HepG2 (cell line): ENCODE data around the gene TUFM. TPM values are rescaled to one million over a fixed set of nuclear protein-coding genes. Genes with fewer than 3 reads are reported as not detected.

ENCODE experiments used
- ARHGAP35 ChIP-seq: sonication (generic); formaldehyde crosslinking; IDR thresholded peaks from 2 replicates; pipeline ENCODE4 v1.9.0; 2022; ENCODE audit warnings: mild to moderate bottlenecking, inconsistent platforms, moderate library complexity, missing genetic modification reagents, borderline replicate concordance
- GFI1 ChIP-seq: sonication (generic); formaldehyde crosslinking; IDR thresholded peaks from 2 replicates; pipeline ENCODE4 v1.5.0; 2020; ENCODE audit warnings: missing genetic modification reagents, mild to moderate bottlenecking, borderline replicate concordance
- MZF1 ChIP-seq: sonication (generic); formaldehyde crosslinking; IDR thresholded peaks from 2 replicates; pipeline ENCODE4 v1.8.1; 2023; ENCODE audit warnings: mild to moderate bottlenecking, missing genetic modification reagents, borderline replicate concordance
- PHB2 ChIP-seq: fragments of 450-650 bp; IDR thresholded peaks from 2 replicates; pipeline ENCODE4 v1.6.1; 2018; ENCODE audit not compliant: partially characterized antibody
- ZC3H4 ChIP-seq: sonication (generic); formaldehyde crosslinking; IDR thresholded peaks from 2 replicates; pipeline ENCODE4 v1.4.0; 2020; ENCODE audit warnings: missing genetic modification reagents, borderline replicate concordance
- ZNF138 ChIP-seq: sonication (generic); formaldehyde crosslinking; IDR thresholded peaks from 2 replicates; pipeline ENCODE4 v1.5.0; 2020; ENCODE audit warnings: mild to moderate bottlenecking, low read depth, missing genetic modification reagents
- ZNF234 ChIP-seq: sonication (generic); formaldehyde crosslinking; conservative IDR thresholded peaks from 2 replicates; pipeline ENCODE4 v1.5.1; 2020; ENCODE audit warnings: mild to moderate bottlenecking, missing genetic modification reagents
- ZNF572 ChIP-seq: sonication (generic); formaldehyde crosslinking; IDR thresholded peaks from 2 replicates; pipeline ENCODE4 v1.5.1; 2020; ENCODE audit warnings: mild to moderate bottlenecking, missing genetic modification reagents
- ZNF616 ChIP-seq: sonication (generic); formaldehyde crosslinking; IDR thresholded peaks from 2 replicates; pipeline ENCODE4 v1.5.0; 2020; ENCODE audit warnings: low read depth, mild to moderate bottlenecking, missing genetic modification reagents
- ZSCAN22 ChIP-seq: sonication (generic); formaldehyde crosslinking; IDR thresholded peaks from 2 replicates; pipeline ENCODE4 v1.4.0; 2020; ENCODE audit warnings: mild to moderate bottlenecking, missing genetic modification reagents
- polyA plus RNA-seq, 8 experiments: library from polyadenylated mRNA; depleted of rRNA in 3 of 8; stranded (reverse) in 7 of 8; unstranded in 1 of 8; fragments of >200 nt; fragmentation: Illumina TruSeq in 4 of 8; extraction: Trizol in 4 of 8; gene quantifications; 2 replicates each; pipeline versions ENCODE4 v1.2.1 to v1.2.3, GENCODE V29; 2011 to 2016; ENCODE audit warnings: low read depth in 4 of 8, missing spikeins in 1 of 8, mixed read lengths in 1 of 8; ENCODE audit not compliant: insufficient read depth in 1 of 8
- total RNA-seq, 5 experiments: library from RNA; depleted of rRNA; stranded (reverse); fragments of >200 nt; fragmentation: Illumina TruSeq; extraction: Trizol; gene quantifications; 2 replicates each; pipeline ENCODE4 v1.2.3, GENCODE V29; 2016; ENCODE audit warnings: low read depth in 1 of 5
- TF ChIP-seq, protein P1 (sequence below): sonication (generic); formaldehyde crosslinking; conservative IDR thresholded peaks from 2 replicates; pipeline ENCODE4 v1.4.0; 2020; ENCODE audit warnings: missing genetic modification reagents
- TF ChIP-seq, protein P2 (sequence below): sonication (generic); formaldehyde crosslinking; IDR thresholded peaks from 2 replicates; pipeline ENCODE4 v1.4.0; 2020; ENCODE audit warnings: missing genetic modification reagents, mild to moderate bottlenecking, borderline replicate concordance
- TF ChIP-seq, protein P3 (sequence below): sonication (generic); formaldehyde crosslinking; IDR thresholded peaks from 2 replicates; pipeline ENCODE4 v1.9.0; 2021; ENCODE audit warnings: mild to moderate bottlenecking, missing genetic modification reagents
- TF ChIP-seq, protein P4 (sequence below): sonication (generic); formaldehyde crosslinking; IDR thresholded peaks from 2 replicates; pipeline ENCODE4 v1.8.1; 2022; ENCODE audit warnings: mild to moderate bottlenecking, missing genetic modification reagents
- TF ChIP-seq, protein P5 (sequence below): sonication (generic); formaldehyde crosslinking; conservative IDR thresholded peaks from 2 replicates; pipeline ENCODE4 v1.8.1; 2023; ENCODE audit warnings: missing genetic modification reagents

Gene TUFM
- total and polyA plus RNA-seq, 2 of the 13 experiments (the other 11 are each of a cell fraction or from before 2014, with no cell fraction given) = 206 to 298 TPM

DNA sequence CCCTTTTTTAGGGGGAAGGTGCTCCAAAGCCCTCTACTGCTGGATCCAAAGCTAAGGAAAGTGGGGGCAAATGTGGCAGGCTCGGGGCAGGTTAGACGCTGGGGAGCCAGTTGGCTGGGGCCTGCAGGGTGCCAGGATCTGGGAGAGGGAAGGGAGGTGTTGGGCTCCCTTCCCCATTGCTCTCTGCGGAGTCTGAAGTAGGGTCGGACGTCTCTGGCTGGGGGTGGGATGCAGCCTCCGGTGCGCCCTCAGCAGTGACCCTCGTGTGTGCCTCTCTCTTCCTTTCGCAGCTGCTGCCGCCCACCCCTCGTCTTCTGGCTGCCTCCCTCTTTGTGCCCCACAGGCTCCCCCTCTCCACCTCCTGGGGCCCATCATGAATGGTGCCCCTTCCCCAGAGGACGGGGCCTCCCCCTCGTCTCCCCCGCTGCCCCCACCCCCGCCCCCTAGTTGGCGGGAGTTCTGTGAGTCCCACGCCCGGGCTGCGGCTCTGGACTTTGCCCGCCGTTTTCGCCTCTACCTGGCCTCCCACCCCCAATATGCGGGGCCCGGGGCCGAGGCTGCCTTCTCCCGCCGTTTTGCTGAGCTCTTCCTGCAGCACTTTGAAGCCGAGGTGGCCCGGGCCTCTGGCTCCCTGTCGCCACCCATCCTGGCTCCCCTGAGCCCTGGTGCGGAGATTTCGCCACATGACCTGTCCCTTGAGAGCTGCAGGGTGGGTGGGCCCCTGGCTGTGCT, 19.7 kb upstream of the TUFM start (continued):
- TF ChIP-seq ZNF138 (CRISPR knock-in tag) (no peak), ZC3H4 (CRISPR knock-in tag) (no peak), ARHGAP35 (CRISPR knock-in tag) (no peak), ZSCAN22 (CRISPR knock-in tag) (no peak), PHB2 (no peak), ZNF572 (CRISPR knock-in tag) (peak; percentile 94), MZF1 (CRISPR knock-in tag) (no peak), GFI1 (CRISPR knock-in tag) (no peak), ZNF616 (CRISPR knock-in tag) (peak; percentile 37; the same call in 1 of the 2 replicates), ZNF234 (CRISPR knock-in tag) (0 out of 2 replicates have a peak, but pooled peaks have one; percentile 42)
- TF ChIP-seq, protein P1, sequence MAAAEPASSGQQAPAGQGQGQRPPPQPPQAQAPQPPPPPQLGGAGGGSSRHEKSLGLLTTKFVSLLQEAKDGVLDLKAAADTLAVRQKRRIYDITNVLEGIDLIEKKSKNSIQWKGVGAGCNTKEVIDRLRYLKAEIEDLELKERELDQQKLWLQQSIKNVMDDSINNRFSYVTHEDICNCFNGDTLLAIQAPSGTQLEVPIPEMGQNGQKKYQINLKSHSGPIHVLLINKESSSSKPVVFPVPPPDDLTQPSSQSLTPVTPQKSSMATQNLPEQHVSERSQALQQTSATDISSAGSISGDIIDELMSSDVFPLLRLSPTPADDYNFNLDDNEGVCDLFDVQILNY (CRISPR knock-in tag) = peak; percentile 58; the same call in 1 of the 2 replicates
- TF ChIP-seq, protein P2, sequence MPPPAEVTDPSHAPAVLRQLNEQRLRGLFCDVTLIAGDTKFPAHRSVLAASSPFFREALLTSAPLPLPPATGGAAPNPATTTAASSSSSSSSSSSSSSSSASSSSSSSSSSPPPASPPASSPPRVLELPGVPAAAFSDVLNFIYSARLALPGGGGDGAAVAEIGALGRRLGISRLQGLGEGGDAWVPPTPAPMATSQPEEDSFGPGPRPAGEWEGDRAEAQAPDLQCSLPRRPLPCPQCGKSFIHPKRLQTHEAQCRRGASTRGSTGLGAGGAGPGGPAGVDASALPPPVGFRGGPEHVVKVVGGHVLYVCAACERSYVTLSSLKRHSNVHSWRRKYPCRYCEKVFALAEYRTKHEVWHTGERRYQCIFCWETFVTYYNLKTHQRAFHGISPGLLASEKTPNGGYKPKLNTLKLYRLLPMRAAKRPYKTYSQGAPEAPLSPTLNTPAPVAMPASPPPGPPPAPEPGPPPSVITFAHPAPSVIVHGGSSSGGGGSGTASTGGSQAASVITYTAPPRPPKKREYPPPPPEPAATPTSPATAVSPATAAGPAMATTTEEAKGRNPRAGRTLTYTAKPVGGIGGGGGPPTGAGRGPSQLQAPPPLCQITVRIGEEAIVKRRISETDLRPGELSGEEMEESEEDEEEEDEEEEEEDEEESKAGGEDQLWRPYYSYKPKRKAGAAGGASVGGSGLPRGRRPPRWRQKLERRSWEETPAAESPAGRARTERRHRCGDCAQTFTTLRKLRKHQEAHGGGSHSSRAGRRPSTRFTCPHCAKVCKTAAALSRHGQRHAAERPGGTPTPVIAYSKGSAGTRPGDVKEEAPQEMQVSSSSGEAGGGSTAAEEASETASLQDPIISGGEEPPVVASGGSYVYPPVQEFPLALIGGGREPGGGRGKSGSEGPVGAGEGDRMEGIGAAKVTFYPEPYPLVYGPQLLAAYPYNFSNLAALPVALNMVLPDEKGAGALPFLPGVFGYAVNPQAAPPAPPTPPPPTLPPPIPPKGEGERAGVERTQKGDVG = 0 out of 2 replicates have a peak, but pooled peaks have one; percentile 18
- TF ChIP-seq, protein P3, sequence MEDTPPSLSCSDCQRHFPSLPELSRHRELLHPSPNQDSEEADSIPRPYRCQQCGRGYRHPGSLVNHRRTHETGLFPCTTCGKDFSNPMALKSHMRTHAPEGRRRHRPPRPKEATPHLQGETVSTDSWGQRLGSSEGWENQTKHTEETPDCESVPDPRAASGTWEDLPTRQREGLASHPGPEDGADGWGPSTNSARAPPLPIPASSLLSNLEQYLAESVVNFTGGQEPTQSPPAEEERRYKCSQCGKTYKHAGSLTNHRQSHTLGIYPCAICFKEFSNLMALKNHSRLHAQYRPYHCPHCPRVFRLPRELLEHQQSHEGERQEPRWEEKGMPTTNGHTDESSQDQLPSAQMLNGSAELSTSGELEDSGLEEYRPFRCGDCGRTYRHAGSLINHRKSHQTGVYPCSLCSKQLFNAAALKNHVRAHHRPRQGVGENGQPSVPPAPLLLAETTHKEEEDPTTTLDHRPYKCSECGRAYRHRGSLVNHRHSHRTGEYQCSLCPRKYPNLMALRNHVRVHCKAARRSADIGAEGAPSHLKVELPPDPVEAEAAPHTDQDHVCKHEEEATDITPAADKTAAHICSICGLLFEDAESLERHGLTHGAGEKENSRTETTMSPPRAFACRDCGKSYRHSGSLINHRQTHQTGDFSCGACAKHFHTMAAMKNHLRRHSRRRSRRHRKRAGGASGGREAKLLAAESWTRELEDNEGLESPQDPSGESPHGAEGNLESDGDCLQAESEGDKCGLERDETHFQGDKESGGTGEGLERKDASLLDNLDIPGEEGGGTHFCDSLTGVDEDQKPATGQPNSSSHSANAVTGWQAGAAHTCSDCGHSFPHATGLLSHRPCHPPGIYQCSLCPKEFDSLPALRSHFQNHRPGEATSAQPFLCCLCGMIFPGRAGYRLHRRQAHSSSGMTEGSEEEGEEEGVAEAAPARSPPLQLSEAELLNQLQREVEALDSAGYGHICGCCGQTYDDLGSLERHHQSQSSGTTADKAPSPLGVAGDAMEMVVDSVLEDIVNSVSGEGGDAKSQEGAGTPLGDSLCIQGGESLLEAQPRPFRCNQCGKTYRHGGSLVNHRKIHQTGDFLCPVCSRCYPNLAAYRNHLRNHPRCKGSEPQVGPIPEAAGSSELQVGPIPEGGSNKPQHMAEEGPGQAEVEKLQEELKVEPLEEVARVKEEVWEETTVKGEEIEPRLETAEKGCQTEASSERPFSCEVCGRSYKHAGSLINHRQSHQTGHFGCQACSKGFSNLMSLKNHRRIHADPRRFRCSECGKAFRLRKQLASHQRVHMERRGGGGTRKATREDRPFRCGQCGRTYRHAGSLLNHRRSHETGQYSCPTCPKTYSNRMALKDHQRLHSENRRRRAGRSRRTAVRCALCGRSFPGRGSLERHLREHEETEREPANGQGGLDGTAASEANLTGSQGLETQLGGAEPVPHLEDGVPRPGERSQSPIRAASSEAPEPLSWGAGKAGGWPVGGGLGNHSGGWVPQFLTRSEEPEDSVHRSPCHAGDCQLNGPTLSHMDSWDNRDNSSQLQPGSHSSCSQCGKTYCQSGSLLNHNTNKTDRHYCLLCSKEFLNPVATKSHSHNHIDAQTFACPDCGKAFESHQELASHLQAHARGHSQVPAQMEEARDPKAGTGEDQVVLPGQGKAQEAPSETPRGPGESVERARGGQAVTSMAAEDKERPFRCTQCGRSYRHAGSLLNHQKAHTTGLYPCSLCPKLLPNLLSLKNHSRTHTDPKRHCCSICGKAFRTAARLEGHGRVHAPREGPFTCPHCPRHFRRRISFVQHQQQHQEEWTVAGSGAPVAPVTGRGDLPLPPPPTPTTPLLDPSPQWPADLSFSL (CRISPR knock-in tag) = 0 out of 2 replicates have a peak, but pooled peaks have one; percentile 12
- TF ChIP-seq, protein P4, sequence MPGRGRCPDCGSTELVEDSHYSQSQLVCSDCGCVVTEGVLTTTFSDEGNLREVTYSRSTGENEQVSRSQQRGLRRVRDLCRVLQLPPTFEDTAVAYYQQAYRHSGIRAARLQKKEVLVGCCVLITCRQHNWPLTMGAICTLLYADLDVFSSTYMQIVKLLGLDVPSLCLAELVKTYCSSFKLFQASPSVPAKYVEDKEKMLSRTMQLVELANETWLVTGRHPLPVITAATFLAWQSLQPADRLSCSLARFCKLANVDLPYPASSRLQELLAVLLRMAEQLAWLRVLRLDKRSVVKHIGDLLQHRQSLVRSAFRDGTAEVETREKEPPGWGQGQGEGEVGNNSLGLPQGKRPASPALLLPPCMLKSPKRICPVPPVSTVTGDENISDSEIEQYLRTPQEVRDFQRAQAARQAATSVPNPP (CRISPR knock-in tag) = no peak
- TF ChIP-seq, protein P5, sequence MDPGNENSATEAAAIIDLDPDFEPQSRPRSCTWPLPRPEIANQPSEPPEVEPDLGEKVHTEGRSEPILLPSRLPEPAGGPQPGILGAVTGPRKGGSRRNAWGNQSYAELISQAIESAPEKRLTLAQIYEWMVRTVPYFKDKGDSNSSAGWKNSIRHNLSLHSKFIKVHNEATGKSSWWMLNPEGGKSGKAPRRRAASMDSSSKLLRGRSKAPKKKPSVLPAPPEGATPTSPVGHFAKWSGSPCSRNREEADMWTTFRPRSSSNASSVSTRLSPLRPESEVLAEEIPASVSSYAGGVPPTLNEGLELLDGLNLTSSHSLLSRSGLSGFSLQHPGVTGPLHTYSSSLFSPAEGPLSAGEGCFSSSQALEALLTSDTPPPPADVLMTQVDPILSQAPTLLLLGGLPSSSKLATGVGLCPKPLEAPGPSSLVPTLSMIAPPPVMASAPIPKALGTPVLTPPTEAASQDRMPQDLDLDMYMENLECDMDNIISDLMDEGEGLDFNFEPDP (CRISPR knock-in tag) = no peak
